H1 (cell line): Measurements from ENCODE around the gene PCYT1A. TPM values are rescaled to one million over a fixed set of nuclear protein-coding genes. Genes with fewer than 3 reads are reported as not detected.

Experiments
- KDM4A ChIP-seq: IDR thresholded peaks from one replicate; pipeline ENCODE4 v1.7.1; 2012; ENCODE audit warnings: low read depth, mild to moderate bottlenecking, moderate library complexity, low read length, inconsistent platforms; ENCODE audit not compliant: severe bottlenecking
- POLR2A ChIP-seq, 2 experiments: IDR thresholded peaks; 1 replicate in 1 of 2; 2 replicates in 1 of 2; pipeline ENCODE4 v1.6.1; 2011; ENCODE audit warnings: low read depth in 2 of 2, low read length in 2 of 2, mild to moderate bottlenecking in 2 of 2; ENCODE audit errors: control extremely low read depth in 1 of 2
- polyA plus RNA-seq, 7 experiments: library from polyadenylated mRNA; depleted of rRNA in 3 of 7; stranded (reverse) in 5 of 7; unstranded in 2 of 7; fragments of >200 nt in 5 of 7; fragments of 200-250 nt in 2 of 7; gene quantifications; 1 replicate in 5 of 7; 2 replicates in 1 of 7; 4 replicates in 1 of 7; pipeline versions ENCODE4 v1.2.1 to v1.2.3, GENCODE V29; 2011 to 2013; ENCODE audit warnings: missing spikeins in 2 of 7, mixed read lengths in 2 of 7
- total RNA-seq: library from RNA; stranded (reverse); fragmentation: NEBNext Ultra II Directional; extraction: Animal tissue kit (Norgen Biotek cat#: 25700); gene quantifications from 2 replicates; pipeline ENCODE4 v1.2.1, GENCODE V29; 2021

Gene PCYT1A
- total and polyA plus RNA-seq, 2 of the 8 experiments (the other 6 are each of a cell fraction or from before 2014, with no cell fraction given), result 19.9 to 31.8 TPM

DNA sequence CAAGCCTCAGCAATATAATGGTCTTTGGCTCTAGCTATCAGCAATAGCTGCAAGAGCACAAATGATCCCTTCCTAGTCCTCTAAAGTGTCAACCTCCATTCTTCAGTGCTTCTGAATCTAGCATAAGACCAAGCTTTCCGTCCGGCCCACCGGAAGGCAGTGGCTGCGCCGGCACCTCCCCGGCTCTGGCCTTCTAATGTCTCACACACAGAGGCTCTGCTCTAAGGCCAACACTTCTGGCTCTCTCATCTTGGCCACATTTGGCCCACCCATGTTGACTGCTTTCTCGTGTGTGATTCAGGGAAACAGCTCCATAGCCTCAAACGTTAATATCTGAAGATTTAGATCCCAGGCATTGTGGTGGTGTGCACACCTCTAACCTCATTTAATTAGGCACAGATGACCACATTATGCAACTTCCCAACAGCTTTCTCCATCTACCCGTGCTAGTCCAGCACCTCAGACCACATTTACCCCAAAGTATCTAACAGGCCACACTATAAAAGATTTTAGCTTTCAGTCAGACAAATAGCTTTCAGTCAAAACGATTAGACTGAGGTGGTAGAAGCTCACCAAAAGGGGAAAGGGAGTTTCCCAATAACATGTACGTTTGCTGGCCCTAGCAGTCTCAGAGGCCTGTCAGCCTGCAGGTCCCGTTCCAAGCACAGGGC is 51.9 kb downstream of the PCYT1A start (continued):
- TF ChIP-seq KDM4A, result no peak
- TF ChIP-seq POLR2A (IDR thresholded peaks at IDR 0.05; ENCODE audit: control extremely low read depth in 1 of 2, low read depth in 2 of 2, low read length in 2 of 2), result no peak
